NCI-H82 (cell line): ENCODE measurements around the gene ZNF618.
A peak's percentile ranks its signal among the peaks of the same experiment; 100 is the strongest.

Source experiments
- DNase-seq: peaks from one replicate; lab custom pipeline; 2025; lab: John Stamatoyannopoulos, UW

Gene ZNF618

DNA sequence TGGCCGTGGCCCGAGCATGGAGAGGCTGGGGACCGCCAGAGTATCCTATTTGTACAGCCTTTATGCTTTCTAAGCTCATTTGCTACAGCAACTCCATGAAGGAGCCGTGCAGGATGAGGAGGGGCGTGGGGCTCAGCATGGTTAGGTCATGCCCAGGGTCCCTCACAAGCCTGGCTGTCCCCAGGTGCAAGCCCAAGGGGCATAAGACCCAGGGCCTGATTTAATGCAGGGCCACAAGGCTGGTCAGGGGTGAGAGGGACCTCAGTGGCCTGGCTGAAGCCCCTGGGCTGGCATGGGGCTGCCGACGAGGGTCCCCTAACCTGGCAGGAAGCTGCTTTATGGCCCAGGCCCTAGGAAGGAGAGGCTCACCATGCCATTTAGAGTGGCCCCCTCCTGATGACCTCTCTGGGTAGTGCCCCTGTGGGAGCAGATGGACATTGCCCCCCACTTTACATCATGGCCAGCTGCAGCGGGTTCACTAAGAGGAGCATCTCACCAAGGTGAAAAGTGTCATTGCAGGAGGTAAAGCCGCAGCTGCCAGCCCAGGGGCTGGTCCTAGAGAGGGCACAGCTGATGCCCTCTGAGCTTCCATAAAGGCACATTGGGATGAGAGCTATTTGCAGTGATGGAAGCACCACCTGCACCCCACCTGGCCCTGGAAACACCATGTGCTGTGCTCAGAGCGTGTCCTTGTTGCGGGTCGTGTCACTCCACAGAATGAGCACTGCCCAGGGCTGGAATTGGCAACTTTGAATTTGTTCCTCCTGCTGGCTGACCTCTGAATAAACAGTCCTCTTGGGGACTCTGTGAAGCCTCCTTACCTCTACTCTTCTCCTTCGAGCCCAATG lies 58.9 kb downstream of the ZNF618 start:
- peak; percentile 80 for DNase-seq

DNA sequence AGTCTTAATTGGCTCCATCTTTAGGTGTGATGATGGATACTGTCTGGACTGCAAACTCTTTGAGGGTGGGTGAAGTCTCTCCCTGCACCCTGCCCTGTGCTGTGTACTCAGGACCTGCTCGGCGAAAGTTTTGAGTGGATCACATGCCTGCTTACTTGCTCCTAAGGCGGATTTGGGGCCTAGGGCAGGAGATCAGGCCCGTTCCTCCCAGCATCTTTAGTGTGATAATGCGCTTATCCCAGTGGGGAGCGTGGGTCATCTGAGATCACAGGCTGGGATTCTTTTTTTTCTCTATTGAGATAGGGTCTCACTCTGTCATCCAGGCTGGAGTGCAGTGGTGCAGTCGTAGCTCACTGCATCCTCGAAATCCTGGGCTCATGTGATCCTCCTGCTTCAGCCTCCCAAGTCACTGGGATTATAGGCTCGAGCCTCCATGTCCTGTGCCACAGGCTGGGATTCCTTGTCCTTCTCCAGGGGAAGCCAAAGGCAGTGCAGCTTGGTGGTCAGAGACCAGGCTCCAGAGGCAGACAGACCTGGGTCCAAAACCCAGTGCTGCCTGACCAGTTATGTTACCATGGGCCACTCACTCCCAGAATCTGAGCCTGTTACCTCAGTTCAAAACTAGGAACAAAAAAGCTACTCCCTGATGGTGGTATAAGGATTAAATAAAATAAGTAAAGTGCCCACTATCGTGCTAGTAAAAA lies 59.7 kb downstream of the ZNF618 start:
- peak; percentile 96 for DNase-seq

DNA sequence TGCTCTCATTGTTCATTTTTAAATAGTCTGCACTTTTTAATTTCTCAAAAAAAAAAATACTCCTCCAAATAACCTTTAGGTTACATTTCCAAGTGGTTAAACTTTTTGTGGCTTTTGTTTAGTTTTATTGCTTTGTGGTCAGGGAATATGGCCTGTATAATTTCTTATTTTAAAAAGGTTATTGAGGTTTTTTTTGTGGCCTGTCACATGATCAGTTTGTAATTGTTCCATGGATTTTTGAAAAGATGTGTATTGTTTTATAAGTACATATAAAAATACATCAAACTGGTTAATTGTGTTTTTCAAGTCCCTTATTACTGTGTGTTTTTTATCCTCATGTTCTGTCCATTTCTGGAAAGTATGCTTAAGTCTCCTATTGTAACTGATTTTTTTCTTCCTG lies 64.0 kb downstream of the ZNF618 start:
- DNase-seq = no peak

DNA sequence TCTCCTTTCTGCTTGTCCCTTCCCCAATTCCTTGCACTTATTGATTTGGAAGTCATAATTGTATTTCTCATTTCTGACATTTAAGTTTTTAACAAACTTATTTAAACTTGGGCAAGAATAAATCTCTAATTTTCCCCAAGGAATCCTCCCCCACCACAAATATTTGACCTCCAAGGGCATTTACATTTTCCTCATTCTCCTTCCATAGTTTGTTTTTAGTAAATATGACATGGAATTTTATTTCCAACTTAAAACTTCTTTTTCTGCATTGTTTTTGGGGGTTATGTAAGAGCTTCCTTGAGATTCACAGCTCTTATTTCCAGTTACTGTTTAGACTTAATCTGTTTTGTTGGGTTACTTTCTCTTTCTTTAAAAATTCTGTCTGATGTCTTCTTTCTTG lies 64.9 kb downstream of the ZNF618 start:
- DNase-seq = no peak

DNA sequence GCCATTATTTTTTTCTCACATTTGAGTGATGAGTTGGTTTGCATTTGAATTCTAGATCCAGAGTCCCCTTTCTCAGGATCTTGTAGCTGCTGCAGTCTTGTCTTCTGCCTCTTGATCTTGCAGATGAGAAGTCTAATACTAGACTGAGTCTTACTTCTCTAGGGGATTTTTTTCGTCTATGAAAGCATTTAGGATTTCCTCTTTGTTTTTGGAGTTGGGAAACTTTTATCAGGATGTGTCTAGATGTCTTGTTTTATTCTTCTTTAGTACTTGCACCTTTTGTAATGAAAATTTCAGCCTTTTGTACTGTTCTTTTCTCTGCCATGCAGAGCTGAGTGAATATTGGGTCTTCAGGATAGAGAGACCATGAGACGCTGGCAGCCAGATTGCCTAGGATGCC lies 65.4 kb downstream of the ZNF618 start:
- DNase-seq = no peak

DNA sequence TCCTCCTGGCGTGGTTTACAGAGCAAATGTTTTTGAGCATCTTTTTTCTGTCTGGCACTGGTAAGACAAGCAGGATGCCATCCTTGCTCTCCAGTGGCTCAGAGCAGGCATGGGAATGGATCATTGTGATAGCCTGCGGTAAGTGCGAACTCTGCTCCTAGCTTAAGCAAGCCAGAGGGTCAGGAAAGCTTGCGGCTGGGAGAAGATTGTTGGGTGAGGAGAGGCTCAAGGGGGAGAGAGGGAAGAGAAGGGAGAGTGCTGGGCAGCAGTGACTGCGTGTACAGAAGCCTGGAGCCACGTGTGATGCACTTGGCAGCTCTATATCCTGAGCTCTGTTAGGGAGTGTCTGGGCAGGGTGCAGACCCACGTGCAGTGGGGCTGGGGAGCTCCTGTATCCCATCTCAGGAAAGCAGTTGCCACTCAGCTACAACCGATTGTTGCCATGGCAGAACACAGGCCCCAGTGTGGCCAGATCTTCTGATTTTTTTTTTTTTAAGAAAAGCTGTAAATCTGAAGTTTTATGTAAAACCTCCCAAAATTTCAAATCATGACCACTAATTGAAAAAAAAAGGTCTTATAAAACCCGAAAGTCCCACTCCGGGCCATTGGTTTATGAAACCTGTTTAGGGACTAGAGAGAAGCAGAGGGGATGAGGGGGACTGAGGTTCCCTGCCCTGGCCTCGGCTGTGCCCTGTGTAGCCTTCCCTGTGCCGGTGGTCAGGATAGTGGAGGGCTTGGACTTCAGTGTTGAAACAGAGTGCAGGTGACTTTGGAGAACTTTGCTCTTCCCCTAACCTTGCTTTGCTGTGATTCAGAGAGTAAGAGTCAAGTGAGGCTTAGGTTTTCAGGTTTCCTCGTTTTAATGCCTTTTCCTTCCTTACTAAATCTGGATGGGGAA lies 67.3 kb downstream of the ZNF618 start:
- no peak for DNase-seq

DNA sequence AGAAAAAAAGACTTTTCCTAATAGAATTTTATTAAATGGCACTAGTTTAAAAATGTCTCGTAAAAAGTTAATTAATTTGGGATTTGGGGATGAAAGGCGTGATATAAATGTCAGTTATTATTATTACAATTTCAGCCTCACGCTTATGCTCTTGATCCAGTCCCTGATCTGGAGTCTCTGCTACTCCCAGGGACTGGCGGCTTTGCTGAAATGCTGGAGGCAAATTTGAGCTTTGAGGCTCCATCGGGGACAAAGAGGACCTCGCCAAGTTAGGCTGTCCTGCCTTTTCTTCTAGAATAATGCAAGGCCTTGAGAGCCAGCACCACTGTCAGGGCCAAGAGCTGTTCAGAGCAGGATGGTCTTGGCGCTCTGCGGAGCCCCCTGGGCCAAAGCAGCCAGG lies 69.7 kb downstream of the ZNF618 start:
- DNase-seq = no peak

DNA sequence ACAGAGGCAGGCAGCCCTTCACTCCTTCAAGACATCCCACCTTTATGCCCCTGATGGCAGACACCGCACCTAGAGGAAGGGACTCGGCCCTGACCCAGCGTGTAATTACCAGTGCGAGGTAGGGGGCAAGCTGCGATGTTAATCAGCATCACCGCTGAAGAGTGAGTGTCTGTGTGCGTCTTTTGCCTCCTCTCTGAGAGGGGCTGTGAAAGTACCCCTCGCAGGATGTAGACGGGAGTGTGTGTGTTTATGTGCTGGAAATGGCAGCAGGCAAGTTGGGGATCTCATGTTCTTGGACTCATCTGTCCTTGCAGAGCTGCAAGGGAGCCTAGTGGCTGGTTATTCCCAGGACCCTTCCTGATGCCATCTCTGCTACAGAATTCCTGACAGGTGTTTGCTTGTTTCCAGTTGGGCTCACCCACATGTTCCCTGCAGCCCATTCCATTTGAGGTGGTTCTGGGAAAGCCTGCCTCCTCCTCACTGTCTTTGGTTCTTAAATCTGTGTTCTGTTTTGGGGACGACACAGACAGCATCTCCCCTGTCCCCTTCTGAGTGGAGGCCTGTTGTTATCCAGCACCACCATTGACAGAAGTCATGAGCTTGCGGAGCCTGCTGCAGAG lies 70.5 kb downstream of the ZNF618 start:
- no peak for DNase-seq

DNA sequence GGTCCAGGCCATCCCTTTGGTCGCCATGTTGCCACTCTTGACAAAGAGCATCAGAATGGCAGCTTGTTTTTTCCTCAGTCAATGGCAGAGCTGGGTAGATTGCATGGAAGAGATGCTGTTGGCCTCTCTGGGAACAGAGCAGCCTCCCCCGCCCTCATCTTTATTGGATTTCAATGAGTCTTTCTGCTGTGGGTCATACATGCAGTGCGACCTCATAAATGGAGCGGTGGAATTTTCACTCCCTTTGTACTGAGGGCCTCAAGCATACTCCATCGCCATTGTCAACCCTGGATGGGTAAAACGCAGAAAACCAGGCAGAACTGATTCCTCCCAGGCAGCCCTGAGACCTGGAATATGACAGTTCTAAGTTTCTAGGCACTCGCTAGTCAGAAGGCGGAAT lies 71.8 kb downstream of the ZNF618 start:
- no peak for DNase-seq

DNA sequence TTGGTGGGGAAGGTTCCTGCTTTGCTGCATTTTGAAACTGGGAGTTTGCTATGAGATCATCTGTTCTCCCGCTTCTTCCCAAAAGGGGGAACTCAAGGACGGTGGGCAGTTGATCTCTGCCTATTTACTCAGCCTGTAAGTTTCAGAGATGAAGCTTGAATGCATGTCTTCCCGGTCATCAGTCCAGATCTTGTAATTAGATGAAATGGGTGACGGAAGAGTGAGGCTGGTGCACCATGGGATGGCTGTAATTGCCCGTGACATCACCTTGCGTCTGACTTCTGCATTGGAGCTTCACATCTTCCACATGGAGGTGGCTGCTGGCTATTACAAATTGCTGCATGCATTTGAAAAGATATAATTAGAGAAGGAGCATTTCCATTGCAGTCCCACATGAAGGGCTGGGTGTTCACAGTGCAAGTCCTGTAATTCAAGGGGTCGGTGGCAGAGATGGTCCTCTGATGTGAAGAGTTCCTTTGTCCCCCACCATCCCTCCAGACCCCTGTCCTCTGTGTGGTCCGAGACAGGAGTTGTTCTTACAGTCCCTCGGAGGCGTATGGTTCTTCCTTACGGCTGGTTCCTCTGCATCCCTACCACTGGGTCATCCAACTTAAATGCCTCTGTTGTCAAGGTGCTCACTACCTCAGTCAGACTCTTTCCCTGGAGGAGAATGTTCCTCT lies 72.9 kb downstream of the ZNF618 start:
- no peak for DNase-seq

DNA sequence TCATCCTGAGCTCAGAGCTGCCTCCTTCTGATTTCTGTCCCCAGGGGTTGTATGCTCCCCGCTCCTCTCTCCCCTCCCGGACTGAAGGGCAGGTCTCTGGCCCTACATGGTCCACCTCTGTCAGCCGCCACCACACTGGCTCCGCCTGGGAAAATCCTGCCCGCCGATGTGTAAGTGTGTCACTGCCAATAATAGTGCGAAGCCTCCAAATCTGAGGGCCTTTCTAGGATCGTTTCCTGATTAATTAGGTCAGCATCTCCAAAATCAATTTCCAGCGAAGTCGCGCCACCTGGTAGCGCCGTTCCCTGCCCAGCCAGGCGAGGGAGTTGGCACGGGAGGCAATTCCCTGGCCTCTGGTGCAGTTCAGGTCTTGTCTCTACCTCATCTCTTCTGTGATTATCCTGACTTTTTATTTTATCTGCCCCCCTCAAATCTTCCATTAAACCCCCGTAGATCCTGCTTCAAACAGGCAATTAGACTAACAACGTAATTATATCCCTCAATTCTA lies 73.5 kb downstream of the ZNF618 start:
- no peak for DNase-seq

DNA sequence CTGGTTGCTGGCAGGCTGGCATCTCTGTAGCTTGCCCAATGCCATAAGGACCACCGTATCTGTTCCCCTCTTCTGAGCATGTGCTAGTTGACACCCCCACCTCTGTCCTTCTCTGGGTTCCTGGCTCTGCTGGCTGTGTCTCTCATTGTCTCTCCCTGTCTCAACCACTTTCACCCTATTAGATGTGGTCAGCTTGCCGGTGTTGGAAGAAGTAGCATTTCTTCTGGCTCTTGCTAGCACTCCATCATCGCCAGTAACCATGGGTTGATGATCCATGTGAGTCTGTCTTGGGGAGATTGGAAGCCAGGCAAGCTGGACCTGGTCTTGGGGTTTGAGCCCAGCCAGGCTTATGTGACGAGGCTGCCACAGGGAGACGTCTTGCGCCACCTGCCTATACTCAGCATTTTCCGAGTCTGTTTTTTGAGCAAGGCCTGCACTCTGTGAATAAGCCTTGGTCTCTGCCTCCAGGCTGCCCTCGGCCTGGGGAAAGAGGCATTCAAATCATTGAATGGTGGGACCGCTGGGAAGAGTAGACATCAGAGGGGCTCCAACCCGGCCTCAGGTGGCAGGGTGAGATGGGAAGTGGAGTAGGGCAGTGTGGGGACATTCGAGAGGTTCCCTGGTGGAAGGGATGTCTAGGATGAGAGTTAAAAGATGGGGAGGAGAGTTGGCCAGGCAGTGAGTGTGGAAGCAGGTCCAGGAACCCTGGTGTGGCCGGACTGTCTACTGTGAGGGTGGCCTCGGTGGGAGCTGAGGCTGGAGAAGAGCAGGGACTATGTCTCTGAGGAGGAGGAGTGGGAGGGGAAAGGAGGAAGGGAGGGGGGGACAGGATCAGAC lies 74.3 kb downstream of the ZNF618 start:
- no peak for DNase-seq

DNA sequence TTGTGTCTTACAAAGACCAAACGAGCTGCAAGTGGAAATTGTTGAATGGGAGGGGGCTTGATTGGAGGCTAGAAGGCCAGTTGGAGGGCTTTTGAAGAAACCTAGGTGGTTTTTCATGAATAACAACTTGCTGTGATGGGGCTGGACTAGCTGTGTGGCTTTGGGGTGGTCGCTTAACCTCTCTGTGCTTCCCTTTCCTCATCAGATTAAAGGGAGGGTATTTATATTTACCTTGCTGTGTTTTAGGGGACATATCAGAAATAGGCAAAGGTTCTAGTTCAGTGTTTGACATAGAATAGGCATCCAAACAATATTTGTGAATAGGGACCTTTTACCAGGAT lies 74.9 kb downstream of the ZNF618 start:
- DNase-seq = no peak

DNA sequence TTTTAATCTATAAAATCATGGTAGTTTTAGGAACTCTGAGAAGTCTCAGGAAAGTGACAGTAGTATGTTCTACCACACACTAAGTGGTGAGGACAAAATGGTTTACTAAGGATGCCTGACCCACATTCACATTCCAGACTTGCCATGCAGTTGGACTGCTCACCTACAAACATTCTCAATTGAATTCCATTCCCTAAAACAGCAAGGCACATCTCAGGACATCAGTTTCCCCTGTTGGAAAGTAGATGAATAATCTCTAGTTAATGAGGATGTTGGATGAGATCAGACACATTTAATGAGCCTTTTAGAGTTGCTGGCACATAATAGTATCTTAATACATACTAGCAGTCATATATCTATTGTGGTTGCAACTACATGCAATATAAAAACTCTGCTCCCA lies 76.6 kb downstream of the ZNF618 start:
- DNase-seq = no peak

DNA sequence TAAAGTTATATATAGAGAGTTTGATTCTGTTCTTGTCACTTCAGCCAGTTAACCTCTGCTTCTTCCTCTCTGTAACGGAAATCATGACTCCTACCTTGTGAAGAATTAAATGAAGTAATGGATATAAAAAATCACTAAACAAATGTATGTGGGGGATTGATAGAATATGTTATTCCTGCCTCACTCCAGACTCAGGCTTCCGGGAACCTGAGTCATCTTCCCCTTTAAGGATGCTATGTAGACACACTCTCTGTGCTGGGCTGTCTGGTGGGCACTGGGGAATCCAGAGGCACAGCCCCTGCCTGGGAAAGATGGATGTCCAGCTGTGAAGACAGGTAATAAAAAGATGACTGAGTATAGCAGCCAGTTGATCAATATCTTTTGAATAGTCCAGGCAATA lies 77.4 kb downstream of the ZNF618 start:
- DNase-seq = no peak

DNA sequence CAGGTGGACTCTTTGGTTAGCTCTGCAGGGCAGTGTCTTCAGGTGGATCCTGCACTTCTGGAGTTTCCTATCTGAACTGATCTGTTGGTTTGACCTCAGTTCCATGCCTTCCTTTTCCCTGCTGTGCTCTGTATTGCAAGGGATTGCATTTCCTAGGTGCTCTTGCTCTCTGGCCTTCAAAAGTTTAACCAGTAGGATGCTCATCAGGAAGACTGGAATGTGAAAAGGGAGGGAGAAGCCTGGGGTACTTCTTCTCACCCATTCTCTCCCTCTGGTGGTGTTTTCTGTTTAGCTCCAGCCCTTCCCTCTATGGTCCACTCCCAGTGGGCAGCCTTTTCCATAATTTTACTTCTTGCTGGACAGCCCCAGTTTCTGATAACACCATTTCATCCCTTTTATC lies 78.5 kb downstream of the ZNF618 start:
- no peak for DNase-seq

DNA sequence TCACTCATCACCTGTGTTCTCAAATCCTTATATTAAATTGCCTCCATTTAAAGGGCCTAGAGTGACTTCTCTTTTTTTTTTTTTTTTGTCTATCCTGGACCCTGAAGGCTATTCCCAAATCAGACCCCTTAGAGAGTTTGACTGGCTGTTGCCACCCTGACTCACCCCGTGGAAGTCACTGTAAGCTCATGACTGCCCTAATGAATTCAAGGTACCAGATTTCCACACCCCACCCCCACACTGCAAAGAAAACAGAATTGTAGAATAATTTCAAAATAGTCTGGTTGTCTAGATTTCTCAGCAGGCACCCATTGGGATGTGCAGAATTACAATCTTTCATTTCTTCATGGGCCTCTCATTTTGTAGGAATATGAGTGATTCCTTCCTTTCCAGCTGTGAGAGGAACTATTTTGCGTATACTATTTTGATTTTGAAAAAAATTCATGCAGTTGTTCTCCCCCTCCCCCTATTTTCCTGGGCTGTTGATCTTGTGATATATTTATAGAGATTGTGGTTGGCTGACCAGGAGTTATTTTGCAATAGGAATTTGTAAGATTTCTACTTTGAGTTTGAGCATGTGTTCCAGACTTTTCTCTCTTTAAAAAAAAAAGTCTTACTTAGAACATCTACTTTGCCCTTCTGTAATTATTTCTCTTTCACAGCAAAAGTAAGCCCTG lies 79.1 kb downstream of the ZNF618 start:
- no peak for DNase-seq

DNA sequence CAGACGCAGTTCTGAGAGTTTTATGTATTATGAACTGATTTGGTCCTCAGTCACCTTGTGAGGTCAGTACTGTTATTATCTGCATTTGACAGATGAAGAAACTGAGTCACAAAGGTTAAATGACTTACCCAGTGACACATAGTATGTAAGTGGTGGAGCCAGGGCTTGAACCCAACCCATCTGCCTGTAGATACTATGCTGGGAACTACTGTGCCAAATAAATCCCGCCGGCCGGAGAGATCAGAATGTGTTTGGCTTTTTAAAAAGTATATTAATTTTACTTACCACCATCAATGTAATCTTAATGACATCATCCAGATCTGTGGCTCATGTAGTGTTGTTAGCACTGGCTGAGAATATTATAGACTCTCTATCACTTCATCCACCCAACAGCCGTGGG lies 80.8 kb downstream of the ZNF618 start:
- no peak for DNase-seq

DNA sequence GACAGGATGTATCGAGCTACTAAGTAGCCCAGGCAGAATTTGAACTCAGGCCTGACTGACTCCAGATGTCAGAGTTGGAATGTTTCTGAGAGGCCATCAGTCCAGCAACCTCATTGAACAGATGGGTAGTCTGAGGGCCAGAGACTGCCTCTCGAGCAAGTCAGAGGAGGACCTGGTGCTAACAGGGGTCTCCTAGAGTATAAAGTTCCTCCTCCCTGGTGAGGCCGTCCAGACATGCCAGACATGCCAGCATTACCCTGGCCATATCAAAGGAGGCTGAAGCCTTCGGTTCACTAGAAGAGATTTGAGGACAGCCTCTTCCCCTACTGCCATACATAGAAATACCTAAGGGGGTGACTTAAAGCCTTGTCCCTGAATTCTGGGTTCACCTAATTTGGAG lies 81.2 kb downstream of the ZNF618 start:
- DNase-seq = no peak

DNA sequence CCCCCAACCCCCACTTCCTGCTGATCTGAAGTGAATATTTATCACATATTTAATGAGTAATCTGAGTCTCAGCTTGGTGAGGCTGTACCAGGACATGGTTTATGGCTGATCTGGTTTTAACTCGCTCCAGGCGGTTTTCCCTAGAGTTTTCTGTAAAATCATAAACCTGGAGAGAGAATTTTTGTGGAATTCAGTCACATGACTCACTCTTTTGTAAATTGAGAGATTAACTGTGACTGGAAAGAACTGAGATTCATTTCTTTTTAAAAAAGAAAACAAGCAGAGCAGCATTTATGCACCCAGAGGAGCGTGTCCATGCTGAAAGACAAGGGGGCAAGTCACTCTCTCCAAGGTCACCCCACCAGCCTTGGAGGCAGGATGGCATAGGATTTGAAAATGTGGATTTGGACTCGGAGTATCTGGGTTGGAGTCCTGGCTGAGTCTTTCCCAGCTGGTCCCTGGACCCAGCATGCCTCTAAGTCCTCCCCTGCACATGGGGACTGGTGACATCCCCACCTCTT lies 81.8 kb downstream of the ZNF618 start:
- DNase-seq = no peak
